ENCODE results near the gene ERCC8.

GRCh38 chr5:60943624-60944023, 1.2 kb downstream of the ERCC8 start:
- TF ChIP-seq CTCF (IDR thresholded peaks at IDR 0.05) (no peak), POLR2A (IDR thresholded peaks at IDR 0.05) (no peak)

Data from heart left ventricle (tissue), 13 donors.